Measurements from ENCODE around the gene AGBL1. TPM values are rescaled to one million over a fixed set of nuclear protein-coding genes. Genes with fewer than 3 reads are reported as not detected.
"Not testable (repeated sequence)": the region's sequence is repeated elsewhere in the genome, so short reads cannot be mapped to it uniquely, and the experiment has no call there.

The AGBL1 gene
- total RNA-seq, 1 donor = not detected

DNA sequence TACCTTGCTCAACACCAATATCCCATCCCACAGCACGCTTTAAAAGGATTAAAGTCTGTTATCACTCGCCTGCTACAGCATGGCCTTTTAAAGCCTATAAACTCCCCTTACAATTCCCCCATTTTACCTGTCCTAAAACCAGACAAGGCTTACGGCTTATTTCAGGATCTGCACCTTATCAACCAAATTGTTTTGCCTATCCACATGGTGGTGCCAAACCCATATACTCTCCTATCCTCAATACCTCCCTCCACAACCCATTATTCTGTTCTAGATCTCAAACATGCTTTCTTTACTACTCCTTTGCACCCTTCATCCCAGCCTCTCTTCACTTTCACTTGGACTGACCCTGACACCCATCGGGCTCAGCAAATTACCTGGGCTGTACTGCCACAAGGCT is 962.9 kb downstream of the AGBL1 start:
- TF ChIP-seq, protein P1, sequence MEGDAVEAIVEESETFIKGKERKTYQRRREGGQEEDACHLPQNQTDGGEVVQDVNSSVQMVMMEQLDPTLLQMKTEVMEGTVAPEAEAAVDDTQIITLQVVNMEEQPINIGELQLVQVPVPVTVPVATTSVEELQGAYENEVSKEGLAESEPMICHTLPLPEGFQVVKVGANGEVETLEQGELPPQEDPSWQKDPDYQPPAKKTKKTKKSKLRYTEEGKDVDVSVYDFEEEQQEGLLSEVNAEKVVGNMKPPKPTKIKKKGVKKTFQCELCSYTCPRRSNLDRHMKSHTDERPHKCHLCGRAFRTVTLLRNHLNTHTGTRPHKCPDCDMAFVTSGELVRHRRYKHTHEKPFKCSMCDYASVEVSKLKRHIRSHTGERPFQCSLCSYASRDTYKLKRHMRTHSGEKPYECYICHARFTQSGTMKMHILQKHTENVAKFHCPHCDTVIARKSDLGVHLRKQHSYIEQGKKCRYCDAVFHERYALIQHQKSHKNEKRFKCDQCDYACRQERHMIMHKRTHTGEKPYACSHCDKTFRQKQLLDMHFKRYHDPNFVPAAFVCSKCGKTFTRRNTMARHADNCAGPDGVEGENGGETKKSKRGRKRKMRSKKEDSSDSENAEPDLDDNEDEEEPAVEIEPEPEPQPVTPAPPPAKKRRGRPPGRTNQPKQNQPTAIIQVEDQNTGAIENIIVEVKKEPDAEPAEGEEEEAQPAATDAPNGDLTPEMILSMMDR (IDR thresholded peaks at IDR 0.05; ENCODE audit: insufficient read depth, low read length) = peak; percentile 7
- peak; percentile 46 for DNase-seq (ENCODE audit: low read depth)
- not testable (repeated sequence) for H3K4me3 ChIP-seq (ENCODE audit: low read depth, low read length)

DNA sequence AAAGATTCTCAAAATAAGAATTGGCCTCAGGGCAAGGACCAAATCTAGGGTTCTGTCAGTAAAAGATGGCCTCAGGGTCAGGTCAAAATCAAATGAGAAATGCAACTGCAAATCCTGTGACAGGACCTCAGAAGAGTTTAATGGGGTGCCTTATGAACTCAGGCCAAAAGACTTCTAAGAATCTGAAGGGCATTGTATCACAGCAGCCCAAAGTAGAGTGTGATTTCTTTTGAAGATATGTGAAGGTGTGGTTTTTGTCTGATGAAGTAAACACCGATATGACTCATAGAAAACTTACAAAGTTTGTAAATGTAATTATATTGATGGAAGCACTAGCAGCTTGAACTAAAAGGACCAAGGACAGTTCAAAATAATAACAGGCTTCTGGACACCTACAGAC is 966.1 kb downstream of the AGBL1 start:
- TF ChIP-seq, protein P1 (IDR thresholded peaks at IDR 0.05; ENCODE audit: insufficient read depth, low read length) = no peak
- DNase-seq (ENCODE audit: low read depth) = no peak
- no peak overlapping the region for H3K4me3 ChIP-seq (ENCODE audit: low read depth, low read length)

DNA sequence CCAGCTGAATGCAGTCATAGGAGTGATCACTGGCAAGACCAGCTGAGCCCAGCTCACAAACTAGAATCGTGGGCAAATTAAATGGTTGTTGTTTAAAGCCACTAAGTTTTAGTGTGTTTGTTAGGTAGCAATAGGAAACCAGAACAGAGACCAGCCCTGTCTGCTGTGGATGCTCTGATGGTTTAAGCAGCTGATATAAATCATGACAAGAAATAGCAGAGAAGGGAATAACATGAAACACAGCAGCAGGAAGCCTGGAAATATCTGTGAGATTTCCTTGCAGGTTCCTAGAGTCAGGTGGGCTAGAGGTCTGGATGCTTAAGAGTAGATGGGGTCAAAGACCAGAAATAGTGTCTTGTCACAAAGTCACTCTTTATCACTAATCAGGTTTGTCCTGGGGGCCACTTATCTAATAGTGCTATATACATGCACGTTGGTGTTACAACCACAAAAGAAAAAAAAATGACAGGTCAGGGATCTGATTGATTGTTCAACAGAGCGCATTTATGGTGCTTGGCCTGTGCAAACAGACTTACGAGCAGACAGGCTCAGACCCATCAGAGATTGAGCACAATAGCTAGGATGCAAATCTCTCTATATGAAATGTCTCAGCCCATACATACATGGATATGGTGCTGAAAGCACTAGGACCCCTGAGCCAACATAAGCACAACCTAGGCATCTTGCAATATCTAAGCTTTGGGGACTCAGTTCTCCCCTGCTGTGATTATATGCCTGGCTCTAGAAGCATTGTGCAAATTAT is 967.7 kb downstream of the AGBL1 start:
- no peak overlapping the region for H3K4me3 ChIP-seq (ENCODE audit: low read depth, low read length)
- DNase-seq (ENCODE audit: low read depth) = no peak
- TF ChIP-seq, protein P1 (IDR thresholded peaks at IDR 0.05; ENCODE audit: insufficient read depth, low read length) = no peak

Small RNAs within 50 kb of the gene (small RNA-seq; reads per million reads assigned to genes)
- gene RF00284 = not detected
- gene RNA5SP400 = not detected

Data from fibroblast of the aortic adventitia (primary cell).